Glomerular endothelial cell (primary cell): ENCODE data around the gene LPCAT2. TPM values are rescaled to one million over a fixed set of nuclear protein-coding genes. Genes with fewer than 3 reads are reported as not detected.
"Not testable (repeated sequence)": the region's sequence is repeated elsewhere in the genome, so short reads cannot be mapped to it uniquely, and the experiment has no call there.

ENCODE experiments used
- DNase-seq: peaks from one replicate; pipeline ENCODE4 v3.0.0-alpha.2; 2011; ENCODE audit warnings: low read depth, low spot score; ENCODE audit errors: extremely low read depth
- total RNA-seq: library from RNA; depleted of rRNA; stranded (reverse); fragments of >200 nt; gene quantifications from 2 replicates; pipeline ENCODE4 v1.2.3, GENCODE V29; 2015

The LPCAT2 gene
- total RNA-seq, 1 donor from 2014 or later: 28.5 TPM

GRCh38 chr16:55577887-55578286 lies 69.0 kb downstream of the LPCAT2 start:
- no peak for DNase-seq

DNA sequence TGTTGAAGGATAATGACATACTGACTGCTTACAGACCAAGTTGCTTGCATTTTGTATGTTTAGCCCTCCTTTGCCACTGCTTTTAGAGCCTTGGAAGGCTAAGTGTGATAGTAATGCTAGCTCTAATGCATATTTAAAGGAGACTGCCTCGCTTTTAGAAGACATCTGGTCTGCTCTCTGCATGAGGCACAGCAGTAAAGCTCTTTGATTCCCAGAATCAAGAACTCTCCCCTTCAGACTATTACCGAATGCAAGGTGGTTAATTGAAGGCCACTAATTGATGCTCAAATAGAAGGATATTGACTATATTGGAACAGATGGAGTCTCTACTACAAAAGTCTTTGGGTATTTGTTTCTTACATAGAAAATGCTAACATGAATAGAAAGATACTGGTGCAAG lies 76.8 kb downstream of the LPCAT2 start:
- no peak for DNase-seq

DNA sequence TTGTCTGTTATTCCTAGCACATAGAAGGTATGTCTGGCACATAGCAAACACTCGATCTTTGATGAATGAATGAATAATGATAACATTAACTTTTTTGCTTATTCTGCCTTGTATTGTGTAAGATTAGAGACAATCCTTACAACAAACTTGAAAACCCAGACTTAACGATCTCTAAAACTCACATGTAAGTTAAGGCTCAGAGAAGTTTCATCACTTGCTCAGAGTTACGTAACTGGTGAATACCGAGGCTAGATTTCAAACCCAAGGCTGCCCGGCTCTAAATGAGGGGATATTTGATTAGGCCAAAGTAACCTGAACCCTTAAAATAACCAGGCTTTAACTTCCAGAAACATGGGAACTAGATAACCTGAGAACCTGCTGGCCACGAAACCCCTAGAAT lies 79.9 kb downstream of the LPCAT2 start:
- DNase-seq: no peak

GRCh38 chr16:55592306-55592705 lies 83.4 kb downstream of the LPCAT2 start:
- DNase-seq: no peak

GRCh38 chr16:55597928-55598327 lies 89.1 kb downstream of the LPCAT2 start:
- DNase-seq: no peak

DNA sequence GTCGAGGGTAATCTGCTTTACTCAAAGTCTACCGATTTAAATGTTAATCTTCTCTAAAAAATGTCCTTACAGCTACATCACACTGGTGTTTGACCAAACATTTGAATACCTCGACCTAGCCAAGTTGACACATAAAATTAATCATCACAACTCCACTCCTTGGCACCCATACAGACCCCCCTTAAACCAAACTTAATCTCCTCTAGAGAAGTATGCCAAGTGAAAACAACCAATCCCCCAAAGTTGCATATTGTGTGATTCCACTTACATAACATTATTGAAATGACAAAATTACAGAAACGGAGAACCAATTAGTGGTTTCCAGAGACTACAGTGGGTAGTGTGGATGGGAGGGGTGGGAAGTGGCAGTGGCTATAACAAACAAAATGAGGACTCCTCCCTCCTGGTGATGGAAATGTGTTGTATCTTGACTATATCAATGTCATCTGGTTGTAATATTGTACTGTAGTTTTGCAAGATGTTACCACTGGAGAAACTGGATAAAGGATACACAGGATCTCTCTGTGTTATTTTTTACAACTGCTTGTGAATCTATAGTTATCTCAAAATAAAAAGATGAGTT lies 97.0 kb downstream of the LPCAT2 start:
- DNase-seq: no peak

DNA sequence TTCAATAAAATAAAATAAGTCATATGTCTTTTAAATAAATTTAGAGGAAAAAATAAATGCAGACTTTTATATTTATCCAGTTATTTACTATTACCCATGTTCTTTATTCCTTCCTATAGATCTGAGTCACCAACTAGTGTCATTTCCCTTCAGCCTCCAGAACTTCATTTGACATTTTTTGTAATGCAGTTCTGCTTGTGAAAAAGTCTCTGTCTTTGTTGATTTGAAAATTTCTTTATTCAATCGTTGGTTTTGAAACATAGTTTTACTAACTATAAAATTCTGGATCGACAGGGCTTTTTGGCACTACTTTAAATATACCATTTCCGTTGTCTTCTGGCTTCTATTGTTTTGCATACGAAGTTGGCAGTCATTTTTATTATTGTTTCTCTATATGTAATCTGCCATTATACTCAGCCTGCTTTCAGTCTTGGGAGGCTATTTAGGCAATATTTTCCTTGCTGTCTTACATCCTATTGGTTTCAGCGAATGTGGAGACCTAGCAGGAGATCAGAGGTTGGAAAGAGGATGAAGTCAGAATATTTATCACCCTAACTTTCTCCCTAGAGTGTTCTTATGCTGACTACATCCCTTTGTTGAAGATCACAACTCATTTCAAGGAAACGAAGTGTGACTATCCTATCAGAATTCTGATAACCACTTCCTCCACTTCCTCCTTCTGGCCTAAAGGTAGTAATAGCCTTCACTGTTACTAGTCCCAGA lies 104.9 kb downstream of the LPCAT2 start:
- DNase-seq: peak; percentile 31

DNA sequence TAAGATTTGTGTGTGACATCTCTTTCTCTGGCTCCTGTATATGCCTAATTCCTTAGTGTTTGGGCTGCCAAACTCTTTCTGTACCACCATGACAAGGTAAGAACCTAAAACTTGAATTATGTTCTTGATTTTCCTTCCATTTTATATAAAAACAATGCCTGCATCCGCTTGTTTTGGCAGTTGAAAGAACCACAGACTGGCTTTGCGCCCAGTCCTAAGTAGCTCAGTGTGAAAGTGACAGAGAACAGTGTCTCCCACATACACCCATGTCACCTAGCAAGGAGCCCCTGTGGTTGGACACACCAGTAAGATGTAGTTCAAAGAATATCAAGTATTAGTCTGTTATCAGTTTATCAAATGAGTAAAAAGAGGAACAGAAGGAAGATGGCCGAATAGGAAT lies 106.2 kb downstream of the LPCAT2 start:
- no peak for DNase-seq

DNA sequence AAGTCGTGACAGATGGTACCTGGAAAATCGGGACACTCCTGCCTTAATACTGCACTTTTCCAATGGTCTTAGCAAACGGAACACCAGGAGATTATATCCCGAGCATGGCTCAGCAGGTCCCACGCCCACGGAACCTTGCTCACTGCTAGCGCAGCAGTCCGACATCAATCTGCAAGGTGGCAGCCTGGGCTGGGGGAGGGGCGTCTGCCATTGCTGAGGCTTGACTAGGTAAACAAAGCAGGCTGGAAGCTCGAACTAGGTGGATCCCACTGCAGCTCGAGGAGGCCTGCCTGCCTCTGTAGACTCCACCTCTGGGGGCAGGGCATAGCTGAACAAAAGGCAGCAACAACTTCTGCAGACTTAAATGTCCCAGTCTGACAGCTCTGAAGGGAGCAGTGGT lies 106.8 kb downstream of the LPCAT2 start:
- not testable (repeated sequence) for DNase-seq

DNA sequence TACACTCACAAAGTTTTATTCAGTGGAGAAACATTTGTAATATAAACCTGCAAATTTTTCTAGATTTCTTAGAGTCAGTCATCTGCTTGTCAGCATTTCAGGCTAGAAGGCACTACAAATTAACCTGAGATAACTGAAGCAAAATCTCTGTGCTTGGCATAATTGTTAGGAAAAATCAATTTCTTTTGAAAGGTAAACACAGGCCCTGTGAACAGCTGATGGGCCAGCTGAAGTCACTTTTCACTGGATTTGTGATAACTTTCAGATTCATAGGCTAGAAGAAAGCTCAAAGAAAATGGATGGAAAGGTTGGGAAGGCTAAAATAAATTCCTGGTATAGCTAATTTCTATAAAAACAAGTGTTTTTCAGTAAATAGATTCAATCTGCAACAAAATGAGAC lies 112.9 kb downstream of the LPCAT2 start:
- DNase-seq: no peak

DNA sequence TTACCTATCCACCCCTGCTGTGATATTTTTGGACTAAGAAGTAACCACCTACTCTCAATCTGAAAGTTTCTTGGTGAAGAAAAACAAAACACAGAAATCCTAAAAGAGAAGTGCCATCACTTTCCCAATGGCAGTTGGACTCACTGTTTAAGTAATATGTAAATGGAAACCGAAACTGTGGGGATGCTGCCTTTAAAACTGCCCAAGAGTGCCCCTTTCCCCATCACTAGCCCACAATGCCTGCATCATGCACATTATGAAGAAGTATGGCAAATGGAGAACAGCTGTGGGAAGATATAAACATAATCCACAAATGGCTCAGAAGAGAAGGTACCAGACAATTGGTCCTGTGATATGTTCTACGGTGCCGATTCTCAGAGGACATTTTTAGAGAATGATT lies 113.4 kb downstream of the LPCAT2 start:
- DNase-seq: no peak

DNA sequence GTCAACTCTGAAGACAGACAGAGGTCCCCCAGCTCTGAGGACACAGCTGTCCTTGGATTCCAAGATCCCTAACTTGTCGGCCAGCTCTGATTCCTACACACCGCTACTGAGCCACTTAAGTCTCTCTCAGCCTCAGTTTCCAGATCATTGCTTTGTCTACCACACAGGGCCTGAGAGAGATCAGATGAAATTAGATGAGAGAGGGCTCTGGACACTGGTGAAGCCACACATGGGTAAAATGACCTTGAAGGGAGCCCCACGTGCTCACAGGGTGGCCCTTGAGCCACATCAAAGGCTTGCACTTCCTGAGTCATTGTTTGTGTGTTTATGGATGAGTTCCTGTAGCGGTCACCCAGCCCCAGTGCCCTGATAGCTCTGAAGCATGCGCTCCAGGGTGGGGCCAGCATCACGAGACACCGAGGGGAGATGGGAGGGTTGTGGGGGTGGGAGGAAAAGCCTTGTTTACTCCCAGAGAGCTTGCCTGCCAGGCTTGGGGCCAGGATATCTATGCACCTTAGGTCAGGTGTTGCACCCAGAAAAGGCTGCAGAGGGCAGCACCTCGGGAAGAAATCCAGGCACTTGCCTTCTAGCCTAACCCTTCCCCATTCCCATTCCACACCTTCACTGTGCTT lies 114.2 kb downstream of the LPCAT2 start:
- DNase-seq: no peak

GRCh38 chr16:55623640-55624039 lies 114.8 kb downstream of the LPCAT2 start:
- no peak for DNase-seq

- no peak for DNase-seq
These were observed 115.8 kb downstream of the LPCAT2 start for GRCh38 chr16:55624696-55625095.

- no peak for DNase-seq
These were observed 117.0 kb downstream of the LPCAT2 start for GRCh38 chr16:55625843-55626242.

DNA sequence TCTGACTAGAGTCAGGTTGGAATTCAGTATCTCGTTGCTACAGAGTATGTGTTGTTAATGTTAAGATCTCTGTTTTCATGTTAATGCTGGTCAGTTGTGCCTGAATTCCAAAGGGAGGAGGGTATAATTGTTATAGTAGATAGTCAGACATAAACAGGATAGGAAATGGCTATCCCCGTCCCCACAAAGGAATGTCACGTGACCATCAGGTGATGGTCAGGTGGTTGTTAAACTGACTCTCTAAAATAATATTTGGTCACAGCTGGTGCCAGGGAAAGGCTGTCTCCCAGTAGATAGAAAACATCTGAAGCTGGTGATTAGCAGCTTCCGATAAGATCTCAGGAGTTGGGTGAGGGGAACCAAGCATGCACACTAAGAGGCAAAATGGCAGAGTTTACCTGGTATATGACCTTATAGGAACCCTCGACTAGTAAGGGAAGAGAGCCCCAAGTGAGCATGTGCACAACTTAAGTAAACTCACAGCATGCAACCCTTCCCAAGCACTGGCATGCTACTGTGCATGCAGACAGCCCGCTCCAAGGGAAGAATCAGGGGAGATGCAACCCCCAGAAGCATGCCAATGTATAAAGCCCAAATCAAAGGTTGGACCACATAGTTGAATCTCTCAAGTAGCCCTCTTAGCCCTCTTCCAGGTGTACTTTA lies 119.6 kb downstream of the LPCAT2 start:
- DNase-seq: no peak

- no peak for DNase-seq
These were observed 121.9 kb downstream of the LPCAT2 start for GRCh38 chr16:55630774-55631173.

GRCh38 chr16:55632259-55632658 lies 123.4 kb downstream of the LPCAT2 start:
- DNase-seq: no peak

DNA sequence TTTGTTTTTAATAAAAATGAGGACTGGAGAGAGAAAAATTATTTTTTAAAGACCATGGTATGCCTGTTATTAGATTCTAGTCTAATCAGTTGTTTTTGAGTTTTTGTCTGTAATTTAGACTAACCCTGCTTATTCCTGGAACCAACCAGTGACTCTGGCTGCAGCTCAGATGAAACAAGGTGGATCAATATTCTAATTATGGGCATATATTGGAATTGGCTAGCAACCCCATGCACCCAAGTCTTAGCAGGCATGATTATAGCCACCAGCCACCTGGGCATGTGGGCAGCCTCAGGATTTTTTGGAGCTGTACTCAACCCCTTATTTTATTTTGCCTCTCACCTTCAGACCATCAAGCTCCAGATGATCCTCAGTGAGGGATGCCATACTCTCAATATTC lies 125.3 kb downstream of the LPCAT2 start:
- DNase-seq: no peak
